GM21447 (cell line): ENCODE data around the gene SPESP1.
"Not testable (repeated sequence)": the region's sequence is repeated elsewhere in the genome, so short reads cannot be mapped to it uniquely, and the experiment has no call there.

Experiments
- ATAC-seq: cut with Tn5 transposase; IDR thresholded peaks from one replicate; pipeline ENCODE4 v1.9.1; 2021; ENCODE audit not compliant: unreplicated experiment

Gene SPESP1

DNA sequence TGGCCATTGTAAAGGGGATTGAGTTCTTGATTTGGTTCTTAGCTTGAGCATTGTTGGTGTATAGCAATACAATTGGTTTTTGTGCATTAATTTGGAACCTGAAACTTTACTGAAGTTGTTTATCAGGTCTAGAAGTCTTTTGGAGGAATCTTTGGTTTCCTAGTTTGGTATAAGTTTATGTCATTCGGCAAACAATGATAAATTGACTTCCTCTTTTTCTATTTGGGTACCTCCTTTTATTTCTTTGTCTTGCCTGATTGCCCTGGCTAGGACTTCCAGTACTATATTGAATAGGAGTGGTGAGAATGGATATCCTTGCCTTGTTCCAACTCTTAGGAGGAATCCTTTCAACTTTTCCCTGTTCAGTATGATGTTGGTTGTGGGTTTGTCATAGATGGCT is 32.1 kb downstream of the SPESP1 start:
- ATAC-seq = no peak

- ATAC-seq = not testable (repeated sequence)
These were observed 33.4 kb downstream of the SPESP1 start for GRCh38 chr15:68963719-68964118.

GRCh38 chr15:68966996-68967395 is 36.7 kb downstream of the SPESP1 start:
- ATAC-seq = no peak

GRCh38 chr15:68967948-68968347 is 37.6 kb downstream of the SPESP1 start:
- ATAC-seq = no peak

GRCh38 chr15:68969298-68969697 is 39.0 kb downstream of the SPESP1 start:
- ATAC-seq = no peak

DNA sequence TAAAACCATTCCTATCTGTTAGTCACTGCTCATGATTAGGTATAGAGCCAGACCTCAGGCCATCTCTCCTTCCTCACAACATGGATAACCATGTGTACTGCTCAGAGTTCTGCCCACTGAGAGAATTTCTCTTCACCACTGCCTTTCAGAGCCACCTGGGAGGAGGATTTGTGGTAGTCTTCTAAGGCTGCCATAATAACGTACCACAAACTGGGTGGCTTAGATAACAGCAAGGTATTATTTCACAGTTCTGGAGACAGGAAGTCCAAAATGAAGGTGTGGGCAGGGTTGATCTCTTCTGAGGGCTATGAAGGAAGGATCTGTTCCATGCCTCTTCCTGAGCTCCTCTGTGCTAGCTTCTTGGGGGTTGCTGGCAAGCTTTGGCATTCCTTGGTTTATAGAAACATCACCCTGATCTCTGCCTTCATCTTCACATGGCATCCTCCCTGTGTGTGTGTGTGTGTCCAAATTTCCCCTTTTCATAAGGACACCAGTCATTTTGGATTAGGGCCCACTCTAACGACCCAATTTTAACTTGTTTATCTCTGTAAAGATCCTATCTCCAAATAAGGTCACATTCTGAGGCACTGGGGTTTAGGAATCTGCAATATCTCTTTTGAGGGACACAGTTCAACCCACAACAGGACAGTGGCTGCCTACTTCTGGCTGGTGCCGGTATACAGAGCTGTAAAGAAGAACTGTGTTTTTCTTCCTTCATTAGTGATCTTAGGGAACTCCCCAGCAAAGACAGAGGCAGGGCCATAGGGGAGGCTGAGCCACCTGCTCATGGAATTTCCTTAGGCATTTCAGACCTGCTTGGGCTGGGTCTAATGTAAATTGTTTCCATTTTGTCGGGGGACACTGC is 42.1 kb downstream of the SPESP1 start:
- no peak for ATAC-seq

- ATAC-seq = not testable (repeated sequence)
These were observed 45.4 kb downstream of the SPESP1 start for GRCh38 chr15:68975651-68976160.

- not testable (repeated sequence) for ATAC-seq
These were observed 47.1 kb downstream of the SPESP1 start for GRCh38 chr15:68977426-68977825.

DNA sequence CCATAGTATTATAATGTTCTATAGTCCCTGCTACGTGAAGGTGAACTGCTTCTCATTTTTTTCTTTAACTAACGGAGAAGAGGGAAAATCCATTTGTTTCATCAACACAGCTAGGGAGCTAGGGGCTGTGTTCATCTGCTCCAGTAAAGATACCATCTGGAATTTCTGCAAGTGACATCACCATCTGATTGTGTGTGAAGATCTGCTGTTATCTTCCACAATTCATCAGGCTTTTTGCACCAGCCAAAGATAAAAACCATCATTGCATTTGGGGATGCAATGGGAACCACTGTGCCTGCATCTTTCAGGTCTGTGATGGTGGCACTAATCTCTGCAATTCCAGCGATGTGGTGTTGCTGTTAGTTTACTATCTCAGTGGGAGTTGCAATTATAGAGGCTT is 48.7 kb downstream of the SPESP1 start:
- no peak for ATAC-seq

DNA sequence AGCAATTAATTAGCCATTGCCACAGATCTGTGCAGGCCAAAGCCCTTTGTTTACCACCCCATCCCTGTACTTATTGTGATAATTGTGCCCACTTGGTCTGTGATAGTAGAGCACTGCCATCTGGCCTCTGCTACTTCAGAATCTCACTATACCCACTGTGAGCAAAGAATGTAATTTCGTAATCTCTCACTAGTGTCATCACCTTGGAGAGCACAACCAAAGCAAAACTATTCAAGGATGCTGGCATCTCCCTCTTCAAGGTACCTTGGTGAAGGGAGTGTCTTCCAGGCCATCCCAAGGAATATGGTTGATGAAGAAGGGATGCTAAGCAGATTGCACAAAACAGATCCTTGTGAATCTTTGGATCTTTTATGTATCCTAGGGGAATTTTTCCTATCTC is 49.5 kb downstream of the SPESP1 start:
- ATAC-seq = no peak

GRCh38 chr15:68980786-68981185 is 50.5 kb downstream of the SPESP1 start:
- ATAC-seq = no peak

DNA sequence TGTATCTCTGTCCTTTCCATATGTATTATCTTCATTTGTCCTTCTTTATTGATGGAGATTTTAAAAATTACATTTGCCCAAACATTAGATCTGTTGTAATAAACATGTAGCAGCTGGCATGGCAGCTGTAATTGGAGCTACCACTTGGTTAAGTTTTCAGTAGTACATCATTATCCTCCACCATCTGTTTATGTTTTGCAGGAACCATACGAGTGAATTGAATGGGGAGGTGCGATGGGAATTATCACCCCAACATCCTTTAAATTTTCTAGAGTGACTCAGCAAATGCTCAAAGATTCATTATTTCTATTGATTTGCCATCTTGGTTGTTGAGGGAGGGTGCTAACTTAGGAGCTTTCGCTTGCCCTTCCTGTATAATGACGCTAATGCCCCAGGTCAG is 51.6 kb downstream of the SPESP1 start:
- no peak for ATAC-seq

GRCh38 chr15:68982976-68983563 is 52.7 kb downstream of the SPESP1 start:
- no peak for ATAC-seq

- ATAC-seq = no peak
These were observed 53.7 kb downstream of the SPESP1 start for GRCh38 chr15:68983961-68984481.

DNA sequence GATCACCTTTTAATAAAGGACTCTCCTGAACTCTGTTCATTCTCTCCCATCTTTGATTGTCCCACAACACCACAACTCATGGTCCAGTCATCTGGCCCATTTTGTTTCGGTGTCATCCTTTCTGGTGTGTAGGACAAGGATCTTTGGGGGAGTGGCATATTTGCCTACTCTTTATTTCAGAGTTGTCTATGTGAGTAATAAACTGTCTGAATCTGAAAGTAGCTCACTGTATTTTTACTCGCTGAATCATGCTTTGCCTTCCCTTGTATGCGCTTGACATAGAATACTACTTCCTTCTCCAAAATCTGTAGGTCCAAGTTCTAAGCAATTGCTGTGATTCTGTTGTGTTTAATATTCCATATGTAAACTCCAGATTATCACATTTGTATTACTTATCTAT is 54.3 kb downstream of the SPESP1 start:
- no peak for ATAC-seq

- no peak for ATAC-seq
These were observed 55.1 kb downstream of the SPESP1 start for GRCh38 chr15:68985361-68985891.

DNA sequence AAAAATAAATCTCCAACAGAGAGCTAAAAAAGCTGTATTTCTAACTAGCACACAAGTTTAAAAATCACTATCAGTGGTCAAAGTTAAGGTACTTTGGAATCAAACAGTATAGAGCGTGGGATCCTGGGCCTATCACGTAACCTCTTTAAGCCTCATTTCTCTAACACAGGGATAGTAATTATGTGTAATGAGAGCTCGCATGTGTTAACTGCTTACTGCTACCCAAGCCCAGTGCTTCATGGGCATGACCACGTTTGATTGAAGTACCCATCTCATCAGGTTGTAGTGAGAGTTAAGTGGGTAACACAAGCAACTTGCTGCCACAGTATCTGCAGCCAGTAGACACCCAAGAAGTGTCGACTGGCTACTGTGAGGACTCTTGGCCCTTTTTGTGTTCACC is 56.0 kb downstream of the SPESP1 start:
- no peak for ATAC-seq

DNA sequence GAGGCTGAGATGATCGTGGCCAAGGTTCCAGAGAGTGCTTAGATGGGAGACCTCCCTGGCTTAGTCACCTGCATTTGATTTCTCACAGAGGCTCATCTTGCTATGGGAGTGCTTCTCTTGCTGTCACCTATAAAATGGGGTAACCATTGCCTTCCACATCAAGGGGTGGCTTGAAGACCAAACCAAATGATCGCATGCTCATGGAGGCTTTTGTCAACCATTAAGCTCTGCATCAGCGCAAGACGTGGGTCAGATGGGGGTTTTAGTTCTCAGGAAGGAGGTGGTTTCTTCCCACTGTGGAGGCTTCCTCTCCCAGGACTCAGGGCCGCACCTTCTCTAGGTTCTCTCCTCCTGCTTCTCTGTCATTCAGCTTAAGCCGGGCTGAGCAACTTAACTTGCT is 56.8 kb downstream of the SPESP1 start:
- no peak for ATAC-seq

DNA sequence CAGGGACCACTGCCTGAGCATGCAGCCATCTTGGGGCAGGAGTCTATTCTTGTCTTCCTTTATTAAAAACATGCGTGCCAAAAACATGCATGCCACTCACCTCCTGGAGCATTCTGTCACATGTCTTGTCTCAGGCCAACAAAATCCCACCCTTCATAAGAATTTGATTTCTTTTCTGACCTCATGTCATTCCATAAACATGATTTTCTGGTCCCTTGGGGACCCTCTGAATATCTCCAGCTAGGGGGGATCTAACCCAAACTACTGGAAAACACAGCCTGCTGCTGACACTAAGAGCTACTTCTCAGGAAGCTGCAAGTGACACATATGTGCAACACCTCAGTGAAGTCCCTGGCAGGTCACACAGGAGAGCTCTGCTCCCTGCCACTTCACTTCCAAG is 57.4 kb downstream of the SPESP1 start:
- no peak for ATAC-seq

GRCh38 chr15:68989541-68990230 is 59.4 kb downstream of the SPESP1 start:
- ATAC-seq = no peak
